ENCODE measurements around the gene SRP9. TPM values are rescaled to one million over a fixed set of nuclear protein-coding genes. Genes with fewer than 3 reads are reported as not detected.

The SRP9 gene
- polyA plus RNA-seq, 1 of the 3 experiments (the other 2 are of a cell fraction), result 156 TPM

DNA sequence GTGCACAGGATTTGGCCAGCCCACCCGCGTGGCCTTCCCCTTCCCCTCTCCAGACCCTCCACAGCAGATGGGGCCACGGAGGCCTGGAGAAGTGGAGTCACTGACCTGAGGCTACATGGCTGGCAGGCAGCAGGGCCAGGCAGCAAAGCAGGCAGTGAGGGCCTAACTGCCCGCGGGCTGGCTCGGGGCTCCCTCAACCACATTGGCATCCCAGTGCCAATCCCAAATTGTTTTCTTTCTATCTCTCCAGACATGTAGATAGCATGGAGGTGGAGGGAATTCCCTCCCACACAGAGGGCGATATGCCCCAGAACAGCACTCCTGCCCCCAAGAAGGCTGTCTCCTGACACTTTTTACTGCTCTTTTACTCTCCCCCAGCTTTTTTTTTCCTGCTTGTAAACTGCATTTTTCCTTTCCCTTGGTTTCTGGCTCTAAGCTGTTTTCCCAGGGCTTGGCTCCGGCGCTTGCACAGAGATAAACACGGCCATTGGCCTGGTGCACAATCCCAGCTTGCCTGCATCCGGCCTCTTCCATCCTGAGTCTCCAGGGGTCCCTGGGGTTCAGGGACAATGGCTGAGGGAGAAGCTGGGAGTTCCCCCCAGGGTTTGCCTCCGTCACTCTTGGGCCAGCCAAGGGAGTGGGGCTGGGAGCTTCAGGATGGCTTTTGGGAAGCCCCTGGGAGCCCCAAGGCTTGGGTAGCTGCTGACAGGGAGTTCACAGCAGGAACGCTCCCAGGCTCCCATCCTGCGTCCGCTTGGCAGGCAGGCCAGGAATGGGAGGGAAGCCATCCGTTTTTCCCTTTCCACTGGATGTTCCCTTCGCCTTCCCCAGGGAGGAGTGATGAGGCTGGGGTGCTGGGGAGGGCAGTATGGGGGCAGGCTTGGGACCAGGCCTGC, 39.3 kb downstream of the SRP9 start:
- peaks cover 21 to 22% of the 10 kb centered on the region in 2 experiments for H3K4me1 ChIP-seq (ENCODE audit: control insufficient read depth in 1 of 2, insufficient read depth in 2 of 2, low read depth in 1 of 2, low read length in 1 of 2)
- no peaks in the 10 kb centered on the region for H3K9me2 ChIP-seq
- no peak for DNase-seq
- CTCF ChIA-PET, result interaction anchor here (1.1 to 1.9 kb wide), 2 partner anchors 60 to 342 kb away, joined by 3 to 8 read pairs; no protein-coding TSS in a partner anchor
- peaks cover 3% of the 10 kb centered on the region for H3F3A ChIP-seq (replicated peaks; ENCODE audit: insufficient read depth)
- H3K9me3 ChIP-seq, result no peaks in the 10 kb centered on the region
- no peak overlapping the region for H2AFZ ChIP-seq (ENCODE audit: low read depth)
- H3K79me2 ChIP-seq (ENCODE audit: insufficient read depth), result peaks cover 4% of the 10 kb centered on the region; the same call in 1 of the 2 replicates
- no peak for TF ChIP-seq MXI1 (IDR thresholded peaks at IDR 0.05; ENCODE audit: low read depth, low read length)
- TF ChIP-seq RFX5 (IDR thresholded peaks at IDR 0.05; ENCODE audit: low read length), result no peak
- TF ChIP-seq SMC3 (IDR thresholded peaks at IDR 0.05; ENCODE audit: low read depth, low read length), result no peak
- no peak for TF ChIP-seq GABPA (IDR thresholded peaks at IDR 0.05; ENCODE audit: low read depth)
- no peak for TF ChIP-seq YY1 (IDR thresholded peaks at IDR 0.05; ENCODE audit: low read depth)
- no peak for TF ChIP-seq ELF1 (IDR thresholded peaks at IDR 0.05)
- TF ChIP-seq MEF2A (IDR thresholded peaks at IDR 0.05; ENCODE audit: borderline replicate concordance, low read depth), result no peak
- TF ChIP-seq, protein P1, sequence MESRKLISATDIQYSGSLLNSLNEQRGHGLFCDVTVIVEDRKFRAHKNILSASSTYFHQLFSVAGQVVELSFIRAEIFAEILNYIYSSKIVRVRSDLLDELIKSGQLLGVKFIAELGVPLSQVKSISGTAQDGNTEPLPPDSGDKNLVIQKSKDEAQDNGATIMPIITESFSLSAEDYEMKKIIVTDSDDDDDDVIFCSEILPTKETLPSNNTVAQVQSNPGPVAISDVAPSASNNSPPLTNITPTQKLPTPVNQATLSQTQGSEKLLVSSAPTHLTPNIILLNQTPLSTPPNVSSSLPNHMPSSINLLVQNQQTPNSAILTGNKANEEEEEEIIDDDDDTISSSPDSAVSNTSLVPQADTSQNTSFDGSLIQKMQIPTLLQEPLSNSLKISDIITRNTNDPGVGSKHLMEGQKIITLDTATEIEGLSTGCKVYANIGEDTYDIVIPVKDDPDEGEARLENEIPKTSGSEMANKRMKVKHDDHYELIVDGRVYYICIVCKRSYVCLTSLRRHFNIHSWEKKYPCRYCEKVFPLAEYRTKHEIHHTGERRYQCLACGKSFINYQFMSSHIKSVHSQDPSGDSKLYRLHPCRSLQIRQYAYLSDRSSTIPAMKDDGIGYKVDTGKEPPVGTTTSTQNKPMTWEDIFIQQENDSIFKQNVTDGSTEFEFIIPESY (IDR thresholded peaks at IDR 0.05; ENCODE audit: borderline replicate concordance, low read depth), result no peak
- no peak overlapping the region for H3K4me2 ChIP-seq
- H3K9ac ChIP-seq, result peak overlapping the region; percentile 22; the same call in 1 of the 2 replicates
- no peaks in the 10 kb centered on the region for H3K27me3 ChIP-seq (ENCODE audit: insufficient read depth)
- WGBS (ENCODE audit: low lambda C conversion rate), result 92% methylated on average over 16 of the region's 17 CpGs
- POLR2A ChIA-PET, result no interaction called here
- H4K20me1 ChIP-seq (ENCODE audit: insufficient read depth), result no peaks in the 10 kb centered on the region
- peak overlapping the region in 1 of 2 experiments; percentile 52; a peak in 2 of 4 replicates for H3K27ac ChIP-seq (ENCODE audit: low read depth in 2 of 2, low read length in 1 of 2)
- H3K36me3 ChIP-seq (replicated peaks in 1 of 2; ENCODE audit: control insufficient read depth in 1 of 2, insufficient read depth in 2 of 2, low read length in 1 of 2), result peaks cover 0 to 9% of the 10 kb centered on the region in 2 experiments
- no peak overlapping the region for H3K4me3 ChIP-seq (ENCODE audit: low read depth in 2 of 2, low read length in 1 of 2)

GRCh38 chr1:225817611-225818061, 40.0 kb downstream of the SRP9 start:
- WGBS (ENCODE audit: low lambda C conversion rate), result 60% methylated on average over 8 of the region's 8 CpGs
- no peak overlapping the region for H3K4me3 ChIP-seq (ENCODE audit: low read depth in 2 of 2, low read length in 1 of 2)
- POLR2A ChIA-PET, result interaction anchor here (1.4 kb wide), 1 partner anchor 106 kb away, joined by 4 read pairs; the partner anchor contains the start of gene PYCR2
- TF ChIP-seq, protein P2, sequence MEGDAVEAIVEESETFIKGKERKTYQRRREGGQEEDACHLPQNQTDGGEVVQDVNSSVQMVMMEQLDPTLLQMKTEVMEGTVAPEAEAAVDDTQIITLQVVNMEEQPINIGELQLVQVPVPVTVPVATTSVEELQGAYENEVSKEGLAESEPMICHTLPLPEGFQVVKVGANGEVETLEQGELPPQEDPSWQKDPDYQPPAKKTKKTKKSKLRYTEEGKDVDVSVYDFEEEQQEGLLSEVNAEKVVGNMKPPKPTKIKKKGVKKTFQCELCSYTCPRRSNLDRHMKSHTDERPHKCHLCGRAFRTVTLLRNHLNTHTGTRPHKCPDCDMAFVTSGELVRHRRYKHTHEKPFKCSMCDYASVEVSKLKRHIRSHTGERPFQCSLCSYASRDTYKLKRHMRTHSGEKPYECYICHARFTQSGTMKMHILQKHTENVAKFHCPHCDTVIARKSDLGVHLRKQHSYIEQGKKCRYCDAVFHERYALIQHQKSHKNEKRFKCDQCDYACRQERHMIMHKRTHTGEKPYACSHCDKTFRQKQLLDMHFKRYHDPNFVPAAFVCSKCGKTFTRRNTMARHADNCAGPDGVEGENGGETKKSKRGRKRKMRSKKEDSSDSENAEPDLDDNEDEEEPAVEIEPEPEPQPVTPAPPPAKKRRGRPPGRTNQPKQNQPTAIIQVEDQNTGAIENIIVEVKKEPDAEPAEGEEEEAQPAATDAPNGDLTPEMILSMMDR (IDR thresholded peaks at IDR 0.05), result no peak
- peak; percentile 58; the same call in 1 of the 2 replicates for TF ChIP-seq JUND (IDR thresholded peaks at IDR 0.05)
- no peak for TF ChIP-seq MEF2A (IDR thresholded peaks at IDR 0.05; ENCODE audit: borderline replicate concordance, low read depth)
- TF ChIP-seq TEAD4 (IDR thresholded peaks at IDR 0.05; ENCODE audit: borderline replicate concordance, insufficient read depth), result peak; percentile 25; the same call in 1 of the 2 replicates
- TF ChIP-seq NRF1 (IDR thresholded peaks at IDR 0.05; ENCODE audit: low read depth, low read length), result no peak
- TF ChIP-seq SMC3 (IDR thresholded peaks at IDR 0.05; ENCODE audit: low read depth, low read length), result no peak
- TF ChIP-seq EZH2phosphoT487 (IDR thresholded peaks at IDR 0.05; ENCODE audit: borderline replicate concordance, low read depth), result no peak
- TF ChIP-seq USF1 (IDR thresholded peaks at IDR 0.05; ENCODE audit: borderline replicate concordance, low read depth), result no peak
- TF ChIP-seq TCF12 (IDR thresholded peaks at IDR 0.05), result peak; percentile 64
- TF ChIP-seq, protein P1 (IDR thresholded peaks at IDR 0.05; ENCODE audit: borderline replicate concordance, low read depth), result no peak
- TF ChIP-seq MAX (IDR thresholded peaks at IDR 0.05; ENCODE audit: low read depth), result peak; percentile 99

More at GRCh38 chr1:225817611-225818061, 40.0 kb downstream of the SRP9 start:
- H3K27me3 ChIP-seq (ENCODE audit: insufficient read depth), result no peaks in the 10 kb centered on the region
- H3K36me3 ChIP-seq (replicated peaks in 1 of 2; ENCODE audit: control insufficient read depth in 1 of 2, insufficient read depth in 2 of 2, low read length in 1 of 2), result peaks cover 5 to 9% of the 10 kb centered on the region in 2 experiments
- H3K27ac ChIP-seq (ENCODE audit: low read depth in 2 of 2, low read length in 1 of 2), result peak overlapping the region in 1 of 2 experiments; percentile 52; a peak in 1 of 4 replicates
- H3K9me2 ChIP-seq, result no peaks in the 10 kb centered on the region
- peaks cover 4% of the 10 kb centered on the region; the same call in 1 of the 2 replicates for H3K79me2 ChIP-seq (ENCODE audit: insufficient read depth)
- CTCF ChIA-PET, result interaction anchor here (1.1 kb wide), 1 partner anchor 343 kb away, joined by 4 read pairs; no protein-coding TSS in a partner anchor
- no peak overlapping the region for H2AFZ ChIP-seq (ENCODE audit: low read depth)
- DNase-seq, result no peak
- no peaks in the 10 kb centered on the region for H4K20me1 ChIP-seq (ENCODE audit: insufficient read depth)
- no peak overlapping the region for H3K4me2 ChIP-seq
- no peaks in the 10 kb centered on the region for H3K9me3 ChIP-seq
- H3K9ac ChIP-seq, result peak overlapping the region; percentile 22; the same call in 1 of the 2 replicates
- H3F3A ChIP-seq (replicated peaks; ENCODE audit: insufficient read depth), result peaks cover 3% of the 10 kb centered on the region
- H3K4me1 ChIP-seq (ENCODE audit: control insufficient read depth in 1 of 2, insufficient read depth in 2 of 2, low read depth in 1 of 2, low read length in 1 of 2), result peaks cover 17 to 21% of the 10 kb centered on the region in 2 experiments

Measured in SK-N-SH (cell line).